GM12892 (cell line): Measurements from ENCODE around the gene RRM2.
"Not testable (repeated sequence)": the region's sequence is repeated elsewhere in the genome, so short reads cannot be mapped to it uniquely, and the experiment has no call there.

Experiments
- POLR2A ChIP-seq: IDR thresholded peaks from 2 replicates; pipeline ENCODE4 v1.6.1; 2011; ENCODE audit warnings: low read depth, low read length, control low read depth
- POLR2AphosphoS5 ChIP-seq: IDR thresholded peaks from 2 replicates; pipeline ENCODE4 v1.6.1; 2011; ENCODE audit warnings: low read depth, low read length, control low read depth

GRCh38 chr2:10147050-10147660, 24.6 kb downstream of the RRM2 start:
- not testable (repeated sequence) for TF ChIP-seq POLR2A, POLR2AphosphoS5
